ENCODE data around the gene CTXND1.

The CTXND1 gene

GRCh38 chr15:80191198-80191597, 60.8 kb downstream of the CTXND1 start:
- TF ChIP-seq CTCF (IDR thresholded peaks at IDR 0.05; ENCODE audit: extremely low read depth, missing control alignments), result no peak
- DNase-seq (ENCODE audit: low spot score), result no peak

GRCh38 chr15:80188251-80188650, 63.8 kb downstream of the CTXND1 start:
- TF ChIP-seq CTCF (IDR thresholded peaks at IDR 0.05; ENCODE audit: extremely low read depth, missing control alignments), result no peak

GRCh38 chr15:80186597-80186996, 65.4 kb downstream of the CTXND1 start:
- TF ChIP-seq CTCF (IDR thresholded peaks at IDR 0.05; ENCODE audit: extremely low read depth, missing control alignments), result no peak
- no peak for DNase-seq (ENCODE audit: low spot score)

More at GRCh38 chr15:80188251-80188650, 63.8 kb downstream of the CTXND1 start:
- no peak for DNase-seq (ENCODE audit: low spot score)

- DNase-seq (ENCODE audit: low spot score), result no peak
- no peak for TF ChIP-seq CTCF (IDR thresholded peaks at IDR 0.05; ENCODE audit: extremely low read depth, missing control alignments)
Measured at GRCh38 chr15:80186066-80186465, 65.9 kb downstream of the CTXND1 start.

- no peak for DNase-seq (ENCODE audit: low spot score)
- no peak for TF ChIP-seq CTCF (IDR thresholded peaks at IDR 0.05; ENCODE audit: extremely low read depth, missing control alignments)
Measured at GRCh38 chr15:80185152-80185551, 66.9 kb downstream of the CTXND1 start.

GRCh38 chr15:80184554-80184953, 67.5 kb downstream of the CTXND1 start:
- no peak for DNase-seq (ENCODE audit: low spot score)
- TF ChIP-seq CTCF (IDR thresholded peaks at IDR 0.05; ENCODE audit: extremely low read depth, missing control alignments), result no peak

GRCh38 chr15:80183886-80184285, 68.1 kb downstream of the CTXND1 start:
- DNase-seq (ENCODE audit: low spot score), result no peak
- TF ChIP-seq CTCF (IDR thresholded peaks at IDR 0.05; ENCODE audit: extremely low read depth, missing control alignments), result no peak

Measured in GM20000 (cell line).